Dendritic cell treated with granulocyte-macrophage colony-stimulating factor and Interleukin-4, amounts not matched to agents 40 ng/mL and 50 ng/mL, for 4 days (primary cell): ENCODE results near the gene ANKRD11.

Source experiments
- H3K27ac Mint-ChIP-seq: one replicate; pipeline ENCODE4 v1.8.0; 2022; ENCODE audit warnings: mild to moderate bottlenecking, mixed read lengths
- H3K27me3 Mint-ChIP-seq: one replicate; pipeline ENCODE4 v1.8.0; 2022; ENCODE audit warnings: mild to moderate bottlenecking, mixed read lengths
- H3K36me3 Mint-ChIP-seq: one replicate; pipeline ENCODE4 v1.8.0; 2022; ENCODE audit warnings: low read depth, mixed read lengths
- H3K4me1 Mint-ChIP-seq: one replicate; pipeline ENCODE4 v1.8.0; 2022; ENCODE audit warnings: low read depth, mixed read lengths
- H3K4me3 Mint-ChIP-seq: one replicate; pipeline ENCODE4 v1.8.0; 2022; ENCODE audit warnings: mild to moderate bottlenecking, moderate library complexity, mixed read lengths
- H3K9me3 Mint-ChIP-seq: one replicate; pipeline ENCODE4 v1.8.0; 2022; ENCODE audit warnings: mixed read lengths
- intact Hi-C: fragments of 100-400 bp; cut with micrococcal nuclease; formaldehyde crosslinking; loops from one replicate; pipeline ENCODE4 v1.15.0; 2022

Gene ANKRD11

GRCh38 chr16:89317729-89318429 is 172.5 kb downstream of the ANKRD11 start:
- Mint-ChIP-seq H3K27me3 (no peaks in the 10 kb centered on the region), H3K4me1 (peaks cover 89% of the 10 kb centered on the region), H3K4me3 (no peak overlapping the region), H3K27ac (no peak overlapping the region), H3K9me3 (no peaks in the 10 kb centered on the region), H3K36me3 (peaks cover 57% of the 10 kb centered on the region)
- intact Hi-C loops, result no loop called here

GRCh38 chr16:89317101-89317671 is 173.2 kb downstream of the ANKRD11 start:
- intact Hi-C loops, result no loop called here
- Mint-ChIP-seq H3K9me3 (no peaks in the 10 kb centered on the region), H3K36me3 (peaks cover 58% of the 10 kb centered on the region), H3K27ac (peak overlapping the region; percentile 13), H3K27me3 (no peaks in the 10 kb centered on the region), H3K4me1 (peaks cover 89% of the 10 kb centered on the region), H3K4me3 (no peak overlapping the region)

GRCh38 chr16:89316701-89317100 is 173.7 kb downstream of the ANKRD11 start:
- intact Hi-C loops, result no loop called here
- Mint-ChIP-seq H3K36me3 (peaks cover 58% of the 10 kb centered on the region), H3K4me1 (peaks cover 87% of the 10 kb centered on the region), H3K4me3 (no peak overlapping the region), H3K27me3 (no peaks in the 10 kb centered on the region), H3K9me3 (no peaks in the 10 kb centered on the region), H3K27ac (peak overlapping the region; percentile 13)

- Mint-ChIP-seq H3K4me3 (no peak overlapping the region), H3K9me3 (no peaks in the 10 kb centered on the region), H3K27ac (no peak overlapping the region), H3K27me3 (no peaks in the 10 kb centered on the region), H3K4me1 (peaks cover 88% of the 10 kb centered on the region), H3K36me3 (peaks cover 63% of the 10 kb centered on the region)
- intact Hi-C loops, result no loop called here
These were observed 174.4 kb downstream of the ANKRD11 start for GRCh38 chr16:89315791-89316581.

- no peak overlapping the region for H3K27ac Mint-ChIP-seq
- no peaks in the 10 kb centered on the region for H3K9me3 Mint-ChIP-seq
- intact Hi-C loops, result no loop called here
- H3K4me1 Mint-ChIP-seq, result peaks cover 81% of the 10 kb centered on the region
- no peak overlapping the region for H3K4me3 Mint-ChIP-seq
- H3K27me3 Mint-ChIP-seq, result no peaks in the 10 kb centered on the region
- peaks cover 70% of the 10 kb centered on the region for H3K36me3 Mint-ChIP-seq
These were observed 175.1 kb downstream of the ANKRD11 start for GRCh38 chr16:89315271-89315670.

- Mint-ChIP-seq H3K4me3 (no peak overlapping the region), H3K27ac (no peak overlapping the region), H3K36me3 (peaks cover 74% of the 10 kb centered on the region), H3K27me3 (no peaks in the 10 kb centered on the region), H3K9me3 (no peaks in the 10 kb centered on the region), H3K4me1 (peaks cover 81% of the 10 kb centered on the region)
- intact Hi-C loops, result no loop called here
These were observed 175.5 kb downstream of the ANKRD11 start for GRCh38 chr16:89314854-89315253.

GRCh38 chr16:89314357-89314756 is 176.0 kb downstream of the ANKRD11 start:
- Mint-ChIP-seq H3K27ac (no peak overlapping the region), H3K36me3 (peaks cover 79% of the 10 kb centered on the region), H3K4me1 (peaks cover 80% of the 10 kb centered on the region), H3K9me3 (no peaks in the 10 kb centered on the region), H3K27me3 (no peaks in the 10 kb centered on the region), H3K4me3 (no peak overlapping the region)
- intact Hi-C loops, result no loop called here

GRCh38 chr16:89313583-89313982 is 176.8 kb downstream of the ANKRD11 start:
- H3K27me3 Mint-ChIP-seq, result no peaks in the 10 kb centered on the region
- intact Hi-C loops, result no loop called here
- no peaks in the 10 kb centered on the region for H3K9me3 Mint-ChIP-seq
- no peak overlapping the region for H3K4me3 Mint-ChIP-seq
- no peak overlapping the region for H3K27ac Mint-ChIP-seq
- H3K36me3 Mint-ChIP-seq, result peaks cover 86% of the 10 kb centered on the region
- H3K4me1 Mint-ChIP-seq, result peaks cover 80% of the 10 kb centered on the region

GRCh38 chr16:89312598-89313299 is 177.6 kb downstream of the ANKRD11 start:
- H3K36me3 Mint-ChIP-seq, result peaks cover 91% of the 10 kb centered on the region
- H3K4me1 Mint-ChIP-seq, result peaks cover 78% of the 10 kb centered on the region
- no peak overlapping the region for H3K4me3 Mint-ChIP-seq
- H3K27ac Mint-ChIP-seq, result no peak overlapping the region
- no peaks in the 10 kb centered on the region for H3K9me3 Mint-ChIP-seq
- intact Hi-C loops, result no loop called here
- H3K27me3 Mint-ChIP-seq, result no peaks in the 10 kb centered on the region

GRCh38 chr16:89312194-89312593 is 178.2 kb downstream of the ANKRD11 start:
- Mint-ChIP-seq H3K27me3 (no peaks in the 10 kb centered on the region), H3K36me3 (peaks cover 93% of the 10 kb centered on the region), H3K9me3 (no peaks in the 10 kb centered on the region), H3K4me3 (no peak overlapping the region), H3K4me1 (peaks cover 73% of the 10 kb centered on the region), H3K27ac (no peak overlapping the region)
- intact Hi-C loops, result no loop called here

GRCh38 chr16:89311636-89312035 is 178.7 kb downstream of the ANKRD11 start:
- no peak overlapping the region for H3K27ac Mint-ChIP-seq
- intact Hi-C loops, result no loop called here
- peaks cover 67% of the 10 kb centered on the region for H3K4me1 Mint-ChIP-seq
- no peak overlapping the region for H3K4me3 Mint-ChIP-seq
- peaks cover 93% of the 10 kb centered on the region for H3K36me3 Mint-ChIP-seq
- no peaks in the 10 kb centered on the region for H3K27me3 Mint-ChIP-seq
- no peaks in the 10 kb centered on the region for H3K9me3 Mint-ChIP-seq

GRCh38 chr16:89309438-89310122 is 180.8 kb downstream of the ANKRD11 start:
- peaks cover 85% of the 10 kb centered on the region for H3K36me3 Mint-ChIP-seq
- H3K27ac Mint-ChIP-seq, result no peak overlapping the region
- H3K9me3 Mint-ChIP-seq, result no peaks in the 10 kb centered on the region

More at GRCh38 chr16:89309438-89310122, 180.8 kb downstream of the ANKRD11 start:
- intact Hi-C loops, result no loop called here
- Mint-ChIP-seq H3K4me3 (no peak overlapping the region), H3K27me3 (no peaks in the 10 kb centered on the region), H3K4me1 (peaks cover 51% of the 10 kb centered on the region)
